ENCODE measurements around the gene NENF.

DNA sequence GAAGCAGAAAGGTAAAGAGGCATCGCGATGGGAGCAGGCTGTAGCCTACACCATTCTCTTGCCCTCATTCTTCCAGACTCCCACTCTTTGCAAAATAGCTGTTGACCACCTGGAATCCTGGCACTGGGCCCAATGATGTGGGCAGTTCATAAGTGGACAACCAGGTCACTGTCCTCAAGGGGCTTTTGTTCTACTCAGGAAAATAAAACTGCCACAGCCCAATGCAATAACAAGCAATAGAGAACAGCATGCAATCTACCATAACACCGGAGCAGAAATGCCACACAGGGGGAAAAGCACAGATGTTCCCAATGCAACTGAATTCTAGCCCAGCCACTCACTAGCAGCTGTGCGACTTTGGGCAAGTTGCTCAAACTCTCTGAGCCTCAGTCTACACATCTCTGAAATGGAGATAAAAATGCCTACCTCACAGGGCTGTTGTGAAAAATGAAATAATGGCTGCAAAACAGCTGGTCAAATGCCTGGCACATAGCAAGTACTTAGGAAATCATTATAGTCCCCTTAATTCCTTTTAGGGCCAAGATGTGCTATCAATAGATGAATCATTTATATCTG, 56.7 kb downstream of the NENF start:
- TF ChIP-seq, protein P1, sequence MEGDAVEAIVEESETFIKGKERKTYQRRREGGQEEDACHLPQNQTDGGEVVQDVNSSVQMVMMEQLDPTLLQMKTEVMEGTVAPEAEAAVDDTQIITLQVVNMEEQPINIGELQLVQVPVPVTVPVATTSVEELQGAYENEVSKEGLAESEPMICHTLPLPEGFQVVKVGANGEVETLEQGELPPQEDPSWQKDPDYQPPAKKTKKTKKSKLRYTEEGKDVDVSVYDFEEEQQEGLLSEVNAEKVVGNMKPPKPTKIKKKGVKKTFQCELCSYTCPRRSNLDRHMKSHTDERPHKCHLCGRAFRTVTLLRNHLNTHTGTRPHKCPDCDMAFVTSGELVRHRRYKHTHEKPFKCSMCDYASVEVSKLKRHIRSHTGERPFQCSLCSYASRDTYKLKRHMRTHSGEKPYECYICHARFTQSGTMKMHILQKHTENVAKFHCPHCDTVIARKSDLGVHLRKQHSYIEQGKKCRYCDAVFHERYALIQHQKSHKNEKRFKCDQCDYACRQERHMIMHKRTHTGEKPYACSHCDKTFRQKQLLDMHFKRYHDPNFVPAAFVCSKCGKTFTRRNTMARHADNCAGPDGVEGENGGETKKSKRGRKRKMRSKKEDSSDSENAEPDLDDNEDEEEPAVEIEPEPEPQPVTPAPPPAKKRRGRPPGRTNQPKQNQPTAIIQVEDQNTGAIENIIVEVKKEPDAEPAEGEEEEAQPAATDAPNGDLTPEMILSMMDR (IDR thresholded peaks at IDR 0.05 in 4 of 5, conservative IDR thresholded peaks at IDR 0.05 in 1 of 5): no peak
- no peak for TF ChIP-seq POLR2A (IDR thresholded peaks at IDR 0.05)

All from gastrocnemius medialis (tissue), 4 donors.